GM23338 (cell line): ENCODE data around the gene BANK1. TPM values are rescaled to one million over a fixed set of nuclear protein-coding genes. Genes with fewer than 3 reads are reported as not detected.

Experiments used
- ATAC-seq: fragments of 200-7000 bp; cut with Tn5 transposase; 3 replicates; pipeline ENCODE4 v1.9.1; 2020
- DNase-seq: peaks from one replicate; pipeline ENCODE4 v3.0.0-alpha.2; 2015; ENCODE audit warnings: low spot score
- H2AFZ ChIP-seq: fragments of 200-600 bp; sonication (generic); 2 replicates; pipeline ENCODE4 v1.8.0; 2016; ENCODE audit warnings: antibody characterized with exemption, mild to moderate bottlenecking, moderate library complexity
- H3F3A ChIP-seq: fragments of 200-600 bp; sonication (generic); replicated peaks from 2 replicates; pipeline ENCODE4 v1.8.0; 2017; ENCODE audit warnings: antibody characterized with exemption, mixed run types, low read depth
- H3K27ac ChIP-seq: fragments of 200-600 bp; sonication (generic); 2 replicates; pipeline ENCODE4 v1.6.1; 2016; ENCODE audit warnings: low read depth
- H3K27me3 ChIP-seq: fragments of 200-600 bp; sonication (generic); 2 replicates; pipeline ENCODE4 v1.8.0; 2016; ENCODE audit warnings: mild to moderate bottlenecking, mixed run types, moderate library complexity; ENCODE audit not compliant: insufficient read depth
- H3K36me3 ChIP-seq: fragments of 200-600 bp; sonication (generic); 2 replicates; pipeline ENCODE4 v1.8.0; 2016; ENCODE audit warnings: mild to moderate bottlenecking; ENCODE audit not compliant: insufficient read depth
- H3K4me1 ChIP-seq: fragments of 200-600 bp; sonication (generic); 2 replicates; pipeline ENCODE4 v1.8.0; 2016; ENCODE audit warnings: mild to moderate bottlenecking, moderate library complexity; ENCODE audit not compliant: insufficient read depth
- H3K4me2 ChIP-seq: fragments of 200-600 bp; sonication (generic); 2 replicates; pipeline ENCODE4 v1.7.1; 2017; ENCODE audit warnings: mixed run types
- H3K4me3 ChIP-seq: fragments of 200-600 bp; sonication (generic); 2 replicates; pipeline ENCODE4 v1.6.1; 2016; ENCODE audit warnings: mixed run types
- H3K79me2 ChIP-seq: fragments of 200-600 bp; sonication (generic); replicated peaks from 2 replicates; pipeline ENCODE4 v1.8.0; 2017; ENCODE audit warnings: mild to moderate bottlenecking; ENCODE audit not compliant: insufficient read depth
- H3K9me2 ChIP-seq: fragments of 200-600 bp; sonication (generic); 2 replicates; pipeline ENCODE4 v1.8.0; 2017; ENCODE audit not compliant: insufficient read depth
- H4K20me1 ChIP-seq: fragments of 200-600 bp; sonication (generic); replicated peaks from 2 replicates; pipeline ENCODE4 v1.8.0; 2017; ENCODE audit warnings: mild to moderate bottlenecking; ENCODE audit not compliant: insufficient read depth
- H3K27ac Mint-ChIP-seq: 2 replicates; pipeline ENCODE4 v1.8.0; 2020; ENCODE audit warnings: inconsistent platforms, mild to moderate bottlenecking, moderate library complexity, mixed read lengths
- H3K27me3 Mint-ChIP-seq: 3 replicates; pipeline ENCODE4 v1.8.0; 2022; ENCODE audit warnings: low read depth, mild to moderate bottlenecking, moderate library complexity, mixed read lengths, inconsistent platforms; ENCODE audit not compliant: insufficient read depth, poor library complexity
- H3K36me3 Mint-ChIP-seq: 3 replicates; pipeline ENCODE4 v1.8.0; 2021; ENCODE audit warnings: low read depth, mild to moderate bottlenecking, inconsistent platforms, moderate library complexity, mixed read lengths
- H3K4me1 Mint-ChIP-seq: 3 replicates; pipeline ENCODE4 v1.8.0; 2020; ENCODE audit warnings: mild to moderate bottlenecking, inconsistent platforms, mixed read lengths
- H3K4me3 Mint-ChIP-seq: 3 replicates; pipeline ENCODE4 v1.8.0; 2021; ENCODE audit warnings: moderate library complexity, mild to moderate bottlenecking, inconsistent platforms, mixed read lengths
- H3K9me3 Mint-ChIP-seq: 3 replicates; pipeline ENCODE4 v1.8.0; 2020; ENCODE audit warnings: moderate library complexity, mild to moderate bottlenecking, inconsistent platforms, mixed read lengths
- CREB1 ChIP-seq: fragments of 250-450 bp; sonication (Bioruptor Pico); IDR thresholded peaks from 2 replicates; pipeline ENCODE4 v1.5.0; 2020; ENCODE audit warnings: low read depth, mild to moderate bottlenecking, moderate library complexity
- CTCF ChIP-seq, 2 experiments: fragments of 200-600 bp in 1 of 2; sonication (generic) in 1 of 2; conservative IDR thresholded peaks; 2 replicates each; pipeline versions ENCODE4 v1.5.1 to v1.6.1; 2016 to 2017; ENCODE audit warnings: antibody characterized with exemption in 2 of 2, low read depth in 2 of 2, mild to moderate bottlenecking in 2 of 2, moderate library complexity in 1 of 2
- ETS1 ChIP-seq: IDR thresholded peaks from 2 replicates; pipeline ENCODE4 v1.6.1; 2016; ENCODE audit warnings: antibody characterized with exemption
- EZH2 ChIP-seq: fragments of 200-600 bp; sonication (generic); IDR thresholded peaks from one replicate; pipeline ENCODE4 v1.8.0; 2017; ENCODE audit warnings: antibody characterized with exemption, mild to moderate bottlenecking, low read depth; ENCODE audit not compliant: unreplicated experiment
- EZH2phosphoT487 ChIP-seq: fragments of 200-600 bp; sonication (generic); IDR thresholded peaks from one replicate; pipeline ENCODE4 v1.8.1; 2018; ENCODE audit warnings: antibody characterized with exemption; ENCODE audit not compliant: unreplicated experiment
- NANOG ChIP-seq: IDR thresholded peaks from 2 replicates; pipeline ENCODE4 v1.6.1; 2016; ENCODE audit warnings: antibody characterized with exemption, borderline replicate concordance
- POLR2AphosphoS5 ChIP-seq: IDR thresholded peaks from 2 replicates; pipeline ENCODE4 v1.6.1; 2016; ENCODE audit warnings: antibody characterized with exemption, low read depth
- REST ChIP-seq: IDR thresholded peaks from one replicate; pipeline ENCODE4 v1.6.1; 2018; ENCODE audit warnings: antibody characterized with exemption; ENCODE audit not compliant: unreplicated experiment
- STAT1 ChIP-seq: IDR thresholded peaks from one replicate; pipeline ENCODE4 v1.6.1; 2016; ENCODE audit warnings: antibody characterized with exemption; ENCODE audit not compliant: unreplicated experiment
- ZNF114 ChIP-seq: fragments of 250-450 bp; sonication (Bioruptor Pico); IDR thresholded peaks from 2 replicates; pipeline ENCODE4 v1.5.0; 2020; ENCODE audit warnings: mild to moderate bottlenecking, moderate library complexity
- ZNF331 ChIP-seq: fragments of 250-450 bp; sonication (Bioruptor Pico); IDR thresholded peaks from 2 replicates; pipeline ENCODE4 v1.5.0; 2020; ENCODE audit warnings: low read depth, mild to moderate bottlenecking, moderate library complexity
- ZNF462 ChIP-seq: fragments of 250-450 bp; sonication (Bioruptor Pico); IDR thresholded peaks from 2 replicates; pipeline ENCODE4 v1.5.0; 2020; ENCODE audit warnings: mild to moderate bottlenecking, moderate library complexity
- polyA plus RNA-seq: library from polyadenylated mRNA; unstranded; fragments of >200 nt; fragmentation: Nextera tagmentation; extraction: Ambion mirVana; gene quantifications from 2 replicates; pipeline ENCODE4 v1.2.1, GENCODE V29; 2016
- total RNA-seq: library from RNA; depleted of rRNA; stranded (reverse); fragments of >200 nt; shearing (Covaris generic); gene quantifications from 2 replicates; pipeline ENCODE4 v1.2.3, GENCODE V29; 2014

The BANK1 gene
- total and polyA plus RNA-seq, 2 experiments from 2014 or later: 0.86 to 0.87 TPM

- Mint-ChIP-seq H3K36me3 (peaks cover 4% of the 10 kb centered on the region; the same call in 2 of the 3 replicates), H3K27me3 (no peaks in the 10 kb centered on the region), H3K4me3 (no peak overlapping the region), H3K9me3 (peaks cover 4% of the 10 kb centered on the region; the same call in 2 of the 3 replicates), H3K27ac (peak overlapping the region; percentile 88; the same call in 1 of the 2 replicates), H3K4me1 (peaks cover 8% of the 10 kb centered on the region; the same call in 2 of the 3 replicates)
- Histone ChIP-seq H3K79me2 (no peaks in the 10 kb centered on the region), H3K4me2 (no peak overlapping the region), H3K9me2 (no peaks in the 10 kb centered on the region), H3K27ac (no peak overlapping the region), H3K4me1 (no peaks in the 10 kb centered on the region), H3K36me3 (no peaks in the 10 kb centered on the region), H3K4me3 (no peak overlapping the region), H3K27me3 (no peaks in the 10 kb centered on the region), H4K20me1 (no peaks in the 10 kb centered on the region), H2AFZ (peak overlapping the region; percentile 64), H3F3A (no peaks in the 10 kb centered on the region)
- TF ChIP-seq REST (no peak), ETS1 (no peak), ZNF462 (no peak), CREB1 (CRISPR knock-in tag) (no peak), CTCF (conservative IDR thresholded peaks at IDR 0.05; ENCODE audit: low read depth in 2 of 2) (no peak), EZH2 (no peak), NANOG (no peak), ZNF331 (CRISPR knock-in tag) (no peak), EZH2phosphoT487 (no peak), POLR2AphosphoS5 (no peak), STAT1 (no peak), ZNF114 (CRISPR knock-in tag) (no peak)
- peak; percentile 11 for DNase-seq
- peak; percentile 46; the same call in 2 of the 3 replicates for ATAC-seq
Observed at GRCh38 chr4:101981756-101982155, 191.2 kb downstream of the BANK1 start.
